Stomach (tissue), 9 donors: ENCODE measurements around the gene RFTN1. TPM values are rescaled to one million over a fixed set of nuclear protein-coding genes. Genes with fewer than 3 reads are reported as not detected.
A peak's percentile ranks its signal among the peaks of the same experiment; 100 is the strongest.

Experiments used
- DNase-seq, 2 donors: peaks; one replicate each; pipeline versions ENCODE4 v3.0.0 to v3.0.0-alpha.2; 2013 to 2019
- H3K27ac ChIP-seq, 5 donors: fragments of 200-600 bp in 4 of 5; sonication (generic) in 4 of 5; one replicate each; pipeline ENCODE4 v1.5.1; 2013 to 2019; ENCODE audit warnings: mild to moderate bottlenecking in 1 of 5, moderate library complexity in 1 of 5
- H3K27me3 ChIP-seq, 3 donors: fragments of 200-600 bp; sonication (generic); one replicate each; pipeline ENCODE4 v1.5.1; 2017 to 2019; ENCODE audit warnings: mixed run types in 1 of 3
- H3K36me3 ChIP-seq, 4 donors: fragments of 200-600 bp; sonication (generic); 1 replicate in 3 of 4; 2 replicates in 1 of 4; pipeline ENCODE4 v1.5.1; 2016 to 2019
- H3K4me1 ChIP-seq, 4 donors: fragments of 200-600 bp; sonication (generic); one replicate each; pipeline ENCODE4 v1.5.1; 2016 to 2019
- H3K4me3 ChIP-seq, 4 donors: fragments of 200-600 bp; sonication (generic) in 3 of 4; one replicate each; pipeline ENCODE4 v1.5.1; 2016 to 2019; ENCODE audit warnings: mild to moderate bottlenecking in 1 of 4
- H3K9me3 ChIP-seq, 4 donors: fragments of 200-600 bp; sonication (generic); one replicate each; pipeline ENCODE4 v1.5.1; 2016 to 2019
- CTCF ChIP-seq, 7 experiments: fragments of 450-650 bp in 4 of 7; fragments of 200-600 bp in 3 of 7; sonication (generic) in 3 of 7; IDR thresholded peaks; one replicate each; pipeline ENCODE4 v1.5.1; 2016 to 2019; ENCODE audit warnings: antibody characterized with exemption in 7 of 7, control low read depth in 2 of 7, mild to moderate bottlenecking in 1 of 7
- EP300 ChIP-seq: sonication (generic); formaldehyde crosslinking; IDR thresholded peaks from one replicate; pipeline ENCODE4 v1.6.1; 2017; ENCODE audit warnings: antibody characterized with exemption
- POLR2A ChIP-seq, 4 donors: fragments of 450-650 bp; IDR thresholded peaks; one replicate each; pipeline ENCODE4 v1.6.1; 2016; ENCODE audit warnings: antibody characterized with exemption in 4 of 4, control low read depth in 2 of 4, mild to moderate bottlenecking in 1 of 4, moderate library complexity in 1 of 4
- POLR2AphosphoS5 ChIP-seq, 3 donors: sonication (generic); formaldehyde crosslinking; IDR thresholded peaks; one replicate each; pipeline ENCODE4 v1.6.1; 2016; ENCODE audit warnings: antibody characterized with exemption in 3 of 3
- WGBS, 5 donors: extraction: QIAGEN DNeasy Blood & Tissue Kit in 3 of 5; methylation state at CpG; one replicate each; pipeline versions ENCODE4 v1.1.5 to v1.1.7; 2013 to 2018; 5-methylcytosine and 5-hydroxymethylcytosine counted together
- intact Hi-C: fragments of 100-400 bp; cut with DNase I; formaldehyde crosslinking; loops from one replicate; pipeline ENCODE4 v1.15.1; 2023; ENCODE audit warnings: low total_unique reads
- polyA plus RNA-seq, 3 donors: library from polyadenylated mRNA; stranded (reverse); fragments of 200-250 nt; gene quantifications; one replicate each; pipeline ENCODE4 v1.2.3, GENCODE V29; 2013
- total RNA-seq, 5 donors: library from RNA; depleted of rRNA; stranded (reverse); fragments of >200 nt; gene quantifications; one replicate each; pipeline versions ENCODE4 v1.1.0 to v1.2.3, GENCODE V29; 2014 to 2016
- donor health status: healthy with polysubstance abuse.
- donor health status: Bipolar disorder and iron deficiency.
- donor health status: healthy.

The RFTN1 gene
- total and polyA plus RNA-seq, 8 donors: 4.6 to 103 (median 18.9) TPM

GRCh38 chr3:16304061-16305010 lies 209.2 kb downstream of the RFTN1 start:
- H3K4me3 ChIP-seq: no peak overlapping the region
- TF ChIP-seq POLR2AphosphoS5 (IDR thresholded peaks at IDR 0.05): no peak
- TF ChIP-seq POLR2A (IDR thresholded peaks at IDR 0.05): no peak
- TF ChIP-seq CTCF (IDR thresholded peaks at IDR 0.05): no peak
- TF ChIP-seq EP300: no peak
- intact Hi-C loops: no loop called here
- H3K27me3 ChIP-seq: no peaks in the 10 kb centered on the region
- no peak overlapping the region for H3K27ac ChIP-seq
- peaks cover 3 to 68% (median 49%) of the 10 kb centered on the region in 4 donors for H3K36me3 ChIP-seq
- peaks cover 0 to 7% (median 0%) of the 10 kb centered on the region in 4 donors for H3K4me1 ChIP-seq
- no peaks in the 10 kb centered on the region for H3K9me3 ChIP-seq
- no peak for DNase-seq
- 87 to 94% (median 90%) methylated on average over 2 of the region's 2 CpGs for whole genome bisulfite sequencing, 5 donors

- no peak for TF ChIP-seq EP300
- TF ChIP-seq POLR2AphosphoS5 (IDR thresholded peaks at IDR 0.05): no peak
- no peak for TF ChIP-seq POLR2A (IDR thresholded peaks at IDR 0.05)
- no peak for TF ChIP-seq CTCF (IDR thresholded peaks at IDR 0.05)
- Histone ChIP-seq H3K27ac (no peak overlapping the region), H3K9me3 (no peaks in the 10 kb centered on the region), H3K4me3 (no peak overlapping the region), H3K4me1 (peaks cover 0 to 7% (median 0%) of the 10 kb centered on the region in 4 donors), H3K36me3 (peaks cover 3 to 68% (median 58%) of the 10 kb centered on the region in 4 donors), H3K27me3 (no peaks in the 10 kb centered on the region)
- intact Hi-C loops: no loop called here
- DNase-seq: no peak
- WGBS, 5 donors: 51 to 76% (median 68%) methylated on average over 2 of the region's 2 CpGs
Observed at GRCh38 chr3:16303037-16303575, 210.4 kb downstream of the RFTN1 start.

- no peak overlapping the region for H3K27ac ChIP-seq
- H3K4me3 ChIP-seq: no peak overlapping the region
- H3K9me3 ChIP-seq: no peaks in the 10 kb centered on the region
- peaks cover 0 to 7% (median 0%) of the 10 kb centered on the region in 4 donors for H3K4me1 ChIP-seq
- peaks cover 3 to 73% (median 65%) of the 10 kb centered on the region in 4 donors for H3K36me3 ChIP-seq
- no peaks in the 10 kb centered on the region for H3K27me3 ChIP-seq
- TF ChIP-seq POLR2AphosphoS5 (IDR thresholded peaks at IDR 0.05): no peak
- TF ChIP-seq EP300: no peak
- no peak for TF ChIP-seq CTCF (IDR thresholded peaks at IDR 0.05)
- TF ChIP-seq POLR2A (IDR thresholded peaks at IDR 0.05): no peak
- 79 to 85% (median 82%) methylated on average over 6 of the region's 6 CpGs for WGBS, 5 donors
- intact Hi-C loops: no loop called here
- DNase-seq: no peak
Observed at GRCh38 chr3:16302082-16302631, 211.3 kb downstream of the RFTN1 start.

- peak overlapping the region in 3 of 5 donors; percentile 5 to 61 (median 46) for H3K27ac ChIP-seq
- TF ChIP-seq POLR2A (IDR thresholded peaks at IDR 0.05): no peak
- TF ChIP-seq POLR2AphosphoS5 (IDR thresholded peaks at IDR 0.05): no peak
- no peak for TF ChIP-seq CTCF (IDR thresholded peaks at IDR 0.05)
- no peaks in the 10 kb centered on the region for H3K27me3 ChIP-seq
- no peaks in the 10 kb centered on the region for H3K9me3 ChIP-seq
- intact Hi-C loops: no loop called here
- peaks cover 0 to 7% (median 0%) of the 10 kb centered on the region in 4 donors for H3K4me1 ChIP-seq
- H3K36me3 ChIP-seq: peaks cover 3 to 73% (median 69%) of the 10 kb centered on the region in 4 donors
- H3K4me3 ChIP-seq: no peak overlapping the region
- DNase-seq: no peak
- 41 to 55% (median 51%) methylated on average over 6 of the region's 6 CpGs for WGBS, 5 donors
Observed at GRCh38 chr3:16301507-16301906, 212.0 kb downstream of the RFTN1 start.
